ENCODE measurements around the gene ZNF398. TPM values are rescaled to one million over a fixed set of nuclear protein-coding genes. Genes with fewer than 3 reads are reported as not detected.

ZNF398 gene
- total and polyA plus RNA-seq, 9 of the 15 experiments (the other 6 are each of a cell fraction or from before 2014, with no cell fraction given): 4.0 to 18.6 (median 10.4) TPM

DNA sequence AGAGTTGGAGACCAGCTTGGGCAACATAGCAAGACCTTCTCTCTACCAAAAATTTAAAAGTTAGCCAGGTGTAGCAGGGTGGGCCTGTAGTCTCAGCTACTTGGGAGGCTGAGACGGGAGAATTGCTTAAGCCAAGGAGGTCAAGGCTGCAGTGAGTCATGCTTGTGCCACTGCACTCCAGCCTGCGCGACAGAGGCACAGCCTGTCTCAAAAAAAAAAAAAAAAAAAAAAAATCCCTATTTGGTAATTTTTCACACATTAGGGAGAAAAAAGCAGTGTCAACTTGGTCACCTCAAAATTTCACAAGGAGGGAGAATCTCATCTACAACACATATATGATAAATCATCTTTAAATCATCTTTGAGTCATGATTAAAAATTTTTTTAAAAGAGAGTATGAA, 6.4 kb upstream of the ZNF398 start (continued):
- TF ChIP-seq, protein P1, sequence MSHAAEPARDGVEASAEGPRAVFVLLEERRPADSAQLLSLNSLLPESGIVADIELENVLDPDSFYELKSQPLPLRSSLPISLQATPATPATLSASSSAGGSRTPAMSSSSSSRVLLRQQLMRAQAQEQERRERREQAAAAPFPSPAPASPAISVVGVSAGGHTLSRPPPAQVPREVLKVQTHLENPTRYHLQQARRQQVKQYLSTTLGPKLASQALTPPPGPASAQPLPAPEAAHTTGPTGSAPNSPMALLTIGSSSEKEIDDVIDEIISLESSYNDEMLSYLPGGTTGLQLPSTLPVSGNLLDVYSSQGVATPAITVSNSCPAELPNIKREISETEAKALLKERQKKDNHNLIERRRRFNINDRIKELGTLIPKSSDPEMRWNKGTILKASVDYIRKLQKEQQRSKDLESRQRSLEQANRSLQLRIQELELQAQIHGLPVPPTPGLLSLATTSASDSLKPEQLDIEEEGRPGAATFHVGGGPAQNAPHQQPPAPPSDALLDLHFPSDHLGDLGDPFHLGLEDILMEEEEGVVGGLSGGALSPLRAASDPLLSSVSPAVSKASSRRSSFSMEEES (CRISPR knock-in tag; IDR thresholded peaks at IDR 0.05): no peak
- TF ChIP-seq ZNF778 (CRISPR knock-in tag; IDR thresholded peaks at IDR 0.05): no peak

DNA sequence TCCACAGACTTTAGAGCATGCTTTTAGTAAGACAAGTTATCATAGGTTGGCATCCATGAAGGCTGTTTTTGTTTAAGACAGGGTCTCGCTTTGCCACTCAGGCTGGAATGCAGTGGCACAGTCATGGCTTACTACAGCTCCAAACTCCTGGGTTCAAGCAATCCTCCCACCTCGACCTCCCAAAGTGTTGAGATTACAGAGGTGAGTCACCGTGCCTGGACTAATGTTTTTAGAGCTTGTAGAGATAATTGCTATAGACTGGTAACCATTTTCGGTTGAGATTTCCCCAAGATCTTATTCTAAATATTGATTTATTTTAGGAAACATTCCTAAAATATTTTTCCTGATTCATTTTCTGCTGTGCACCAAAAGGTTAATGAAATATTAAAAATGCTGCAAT, 5.4 kb upstream of the ZNF398 start:
- Histone ChIP-seq H3K9me3 (replicated peaks; ENCODE audit: control insufficient read depth, insufficient read depth, low read depth, low read length) (no peaks in the 10 kb centered on the region), H2AFZ (ENCODE audit: low read depth, low read length) (no peak overlapping the region), H3K27ac (ENCODE audit: extremely low read depth, low read depth, low read length) (no peak overlapping the region), H3K27me3 (ENCODE audit: control insufficient read depth in 2 of 2, insufficient read depth in 2 of 2, low read length in 2 of 2) (no peaks in the 10 kb centered on the region), H3K4me1 (replicated peaks in 1 of 2; ENCODE audit: control insufficient read depth in 2 of 2, insufficient read depth in 2 of 2, low read length in 2 of 2) (peaks cover 14 to 15% of the 10 kb centered on the region in 2 experiments; a peak in 3 of 5 replicates), H3K9me1 (ENCODE audit: control insufficient read depth, insufficient read depth, low read length) (no peaks in the 10 kb centered on the region), H3K79me2 (ENCODE audit: control insufficient read depth, insufficient read depth, low read length) (peaks cover 8% of the 10 kb centered on the region; the same call in 2 of the 3 replicates), H3K4me2 (ENCODE audit: insufficient read depth, low read length) (no peak overlapping the region), H3K36me3 (ENCODE audit: control insufficient read depth, insufficient read depth, low read length) (no peaks in the 10 kb centered on the region), H3K4me3 (no peak overlapping the region), H3K9ac (ENCODE audit: insufficient read depth in 1 of 2, low read depth in 2 of 2, low read length in 2 of 2) (no peak overlapping the region), H4K20me1 (replicated peaks; ENCODE audit: control insufficient read depth, insufficient read depth, low read length) (no peaks in the 10 kb centered on the region)
- POLR2A ChIA-PET: interaction anchor here (0.7 kb wide), 1 partner anchor 166 kb away, joined by 3 read pairs; no protein-coding TSS in a partner anchor
- in situ Hi-C loops (cut with MboI): no loop called here
- no peak for ATAC-seq
- intact Hi-C loops (cut with micrococcal nuclease): no loop called here
- DNase-seq (ENCODE audit: extremely low read depth in 1 of 4, low spot score in 3 of 4): peak in 1 of 4 experiments; percentile 35
- CTCF ChIA-PET (ENCODE audit: low intra/inter-chr PET ratio): interaction anchor here (0.5 kb wide), 1 partner anchor 900 kb away, joined by 3 read pairs; no protein-coding TSS in a partner anchor
- FAIRE-seq: no peak
- 27% methylated on average over 4 of the region's 4 CpGs for WGBS (ENCODE audit: insufficient coverage, low coverage, missing lambda C conversion rate)
- BruUV-seq (replicated peaks): no TSS peak
- no peak for TF ChIP-seq RFX1 (IDR thresholded peaks at IDR 0.05)
- TF ChIP-seq, protein P2, sequence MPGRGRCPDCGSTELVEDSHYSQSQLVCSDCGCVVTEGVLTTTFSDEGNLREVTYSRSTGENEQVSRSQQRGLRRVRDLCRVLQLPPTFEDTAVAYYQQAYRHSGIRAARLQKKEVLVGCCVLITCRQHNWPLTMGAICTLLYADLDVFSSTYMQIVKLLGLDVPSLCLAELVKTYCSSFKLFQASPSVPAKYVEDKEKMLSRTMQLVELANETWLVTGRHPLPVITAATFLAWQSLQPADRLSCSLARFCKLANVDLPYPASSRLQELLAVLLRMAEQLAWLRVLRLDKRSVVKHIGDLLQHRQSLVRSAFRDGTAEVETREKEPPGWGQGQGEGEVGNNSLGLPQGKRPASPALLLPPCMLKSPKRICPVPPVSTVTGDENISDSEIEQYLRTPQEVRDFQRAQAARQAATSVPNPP (IDR thresholded peaks at IDR 0.05; ENCODE audit: borderline replicate concordance, insufficient read depth, insufficient read length): no peak
- no peak for TF ChIP-seq ZSCAN32 (CRISPR knock-in tag; IDR thresholded peaks at IDR 0.05)
- no peak for TF ChIP-seq HNRNPL (IDR thresholded peaks at IDR 0.05; ENCODE audit: low read depth, low read length)
- TF ChIP-seq DDX20 (tag; IDR thresholded peaks at IDR 0.05; ENCODE audit: low read depth): no peak
- no peak for TF ChIP-seq GABPB2 (CRISPR knock-in tag; conservative IDR thresholded peaks at IDR 0.05)
- no peak for TF ChIP-seq CBFB (CRISPR knock-in tag; IDR thresholded peaks at IDR 0.05)
- peak; percentile 19; the same call in 1 of the 2 replicates for TF ChIP-seq ARID1B (IDR thresholded peaks at IDR 0.05)
- 0 out of 2 replicates have a peak, but pooled peaks have one; percentile 22 for TF ChIP-seq CBFA2T3 (IDR thresholded peaks at IDR 0.05)
- TF ChIP-seq ZNF311 (CRISPR knock-in tag; IDR thresholded peaks at IDR 0.05): no peak
- TF ChIP-seq EGR1 (conservative IDR thresholded peaks at IDR 0.05): 0 out of 2 replicates have a peak, but pooled peaks have one; percentile 3
- TF ChIP-seq DPF2 (IDR thresholded peaks at IDR 0.05): peak; percentile 56; the same call in 1 of the 2 replicates
- no peak for TF ChIP-seq NR2C1 (IDR thresholded peaks at IDR 0.05)
- no peak for TF ChIP-seq NR2C1 (tag; IDR thresholded peaks at IDR 0.05)
- no peak for TF ChIP-seq CREM (IDR thresholded peaks at IDR 0.05; ENCODE audit: low read depth)
- TF ChIP-seq SRSF3 (IDR thresholded peaks at IDR 0.05; ENCODE audit: insufficient read depth, low read length): no peak
- TF ChIP-seq KDM1A (IDR thresholded peaks at IDR 0.05): peak; percentile 27 to 69; a peak in 3 of 4 replicates
- TF ChIP-seq SP1 (CRISPR knock-in tag; IDR thresholded peaks at IDR 0.05): no peak

All from K562 (cell line).